WTC11 (cell line): ENCODE data around the gene DMP1. TPM values are rescaled to one million over a fixed set of nuclear protein-coding genes. Genes with fewer than 3 reads are reported as not detected.

Experiments
- ATAC-seq: fragments of 200-7000 bp; cut with Tn5 transposase; 2 replicates; pipeline ENCODE4 v1.10.0; 2021; ENCODE audit warnings: mild to moderate bottlenecking, moderate library complexity
- CTCF ChIA-PET: fragments of 300-600 bp; sonication (Branson Sonifier 250); formaldehyde crosslinking; loops from one replicate; lab custom pipeline; 2021; ENCODE audit warnings: antibody characterized with exemption; lab: Charles Lee
- POLR2A ChIA-PET: fragments of 350-600 bp; sonication (Branson Sonifier 250); formaldehyde crosslinking; loops from one replicate; lab custom pipeline; 2021; ENCODE audit warnings: antibody characterized with exemption; lab: Charles Lee
- DNase-seq: peaks from one replicate; pipeline ENCODE4 v3.0.0; 2021; ENCODE audit warnings: low spot score
- H3K27ac Mint-ChIP-seq: 2 replicates; pipeline ENCODE4 v1.8.0; 2021; ENCODE audit warnings: mixed read lengths
- H3K27me3 Mint-ChIP-seq: 2 replicates; pipeline ENCODE4 v1.8.0; 2021; ENCODE audit warnings: low read depth, mild to moderate bottlenecking, moderate library complexity, mixed read lengths
- H3K36me3 Mint-ChIP-seq: 2 replicates; pipeline ENCODE4 v1.8.0; 2021; ENCODE audit warnings: mixed read lengths
- H3K4me1 Mint-ChIP-seq: 2 replicates; pipeline ENCODE4 v1.8.0; 2022; ENCODE audit warnings: mixed read lengths
- H3K4me3 Mint-ChIP-seq: 2 replicates; pipeline ENCODE4 v1.8.0; 2021; ENCODE audit warnings: mild to moderate bottlenecking, moderate library complexity, mixed read lengths
- H3K9me3 Mint-ChIP-seq: 2 replicates; pipeline ENCODE4 v1.8.0; 2021; ENCODE audit warnings: mixed read lengths
- CREM ChIP-seq: sonication (generic); formaldehyde crosslinking; IDR thresholded peaks from 2 replicates; pipeline ENCODE4 v1.8.1; 2022; ENCODE audit warnings: mild to moderate bottlenecking, missing genetic modification reagents, moderate library complexity
- IRF2 ChIP-seq: sonication (generic); formaldehyde crosslinking; IDR thresholded peaks from 2 replicates; pipeline ENCODE4 v1.8.0; 2022; ENCODE audit warnings: low read depth, missing genetic modification reagents, borderline replicate concordance
- JAZF1 ChIP-seq: fragments of 250-450 bp; sonication (Bioruptor Pico); IDR thresholded peaks from 2 replicates; pipeline ENCODE4 v1.9.0; 2021; ENCODE audit warnings: moderate library complexity, mild to moderate bottlenecking, inconsistent platforms
- NFYB ChIP-seq: sonication (generic); formaldehyde crosslinking; conservative IDR thresholded peaks from 2 replicates; pipeline ENCODE4 v1.8.0; 2022; ENCODE audit warnings: low read depth, missing genetic modification reagents
- PRRX2 ChIP-seq: fragments of 250-450 bp; sonication (Bioruptor Pico); IDR thresholded peaks from 2 replicates; pipeline ENCODE4 v1.8.0; 2021; ENCODE audit warnings: mild to moderate bottlenecking
- TEAD1 ChIP-seq: sonication (generic); formaldehyde crosslinking; IDR thresholded peaks from 2 replicates; pipeline ENCODE4 v1.8.0; 2022; ENCODE audit warnings: mild to moderate bottlenecking, missing genetic modification reagents
- total RNA-seq: library from RNA; stranded (reverse); gene quantifications from 3 replicates; pipeline ENCODE4 v1.2.3, GENCODE V29; 2021
- TF ChIP-seq, protein P1 (sequence below): sonication (generic); formaldehyde crosslinking; conservative IDR thresholded peaks from 2 replicates; pipeline ENCODE4 v1.8.1; 2022; ENCODE audit warnings: mild to moderate bottlenecking, missing genetic modification reagents
- TF ChIP-seq, protein P2 (sequence below): fragments of 250-450 bp; sonication (Bioruptor Pico); IDR thresholded peaks from 2 replicates; pipeline ENCODE4 v1.9.0; 2021; ENCODE audit warnings: moderate library complexity, mild to moderate bottlenecking, inconsistent platforms, borderline replicate concordance

The DMP1 gene
- total RNA-seq, 1 experiment from 2014 or later, result 0.11 TPM

DNA sequence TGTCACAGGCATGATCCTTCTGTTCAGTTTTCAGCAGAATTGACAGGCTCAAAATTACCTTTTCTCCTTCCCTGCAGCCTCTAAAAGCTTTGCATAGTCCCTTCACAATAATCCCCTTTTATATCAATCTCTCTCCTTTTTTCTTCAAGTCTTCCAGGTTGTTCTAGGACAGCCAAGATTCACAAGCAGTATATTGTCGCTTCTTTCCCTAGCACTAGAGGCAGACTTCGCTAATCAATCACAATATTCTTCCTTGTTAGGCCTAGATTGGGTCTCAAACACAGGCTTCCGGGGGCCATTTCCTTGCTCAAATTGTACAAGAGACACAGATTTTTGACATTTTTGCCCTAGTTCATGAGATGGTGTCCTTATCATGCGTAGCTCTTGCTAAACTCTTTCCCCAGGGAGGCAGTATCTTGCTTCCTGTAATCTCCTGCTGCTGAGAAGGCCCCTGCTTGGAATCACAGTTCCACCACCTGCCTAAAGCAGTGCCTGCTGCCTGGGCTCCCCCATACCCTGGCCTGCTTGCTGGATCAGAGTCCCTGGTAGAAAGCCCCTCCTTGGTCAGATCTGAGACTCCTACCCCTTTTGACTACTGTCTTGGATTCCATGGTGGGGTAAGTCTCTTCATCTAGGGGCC is 57.3 kb downstream of the DMP1 start:
- Mint-ChIP-seq H3K9me3 (peaks cover 28% of the 10 kb centered on the region), H3K4me1 (peaks cover 25% of the 10 kb centered on the region), H3K27me3 (no peaks in the 10 kb centered on the region), H3K4me3 (no peak overlapping the region), H3K27ac (no peak overlapping the region), H3K36me3 (peaks cover 22% of the 10 kb centered on the region)
- CTCF ChIA-PET, result no interaction called here
- ATAC-seq, result peak; percentile 65
- POLR2A ChIA-PET, result no interaction called here
- TF ChIP-seq NFYB, result no peak
- no peak for TF ChIP-seq JAZF1 (CRISPR knock-in tag)
- TF ChIP-seq, protein P1, sequence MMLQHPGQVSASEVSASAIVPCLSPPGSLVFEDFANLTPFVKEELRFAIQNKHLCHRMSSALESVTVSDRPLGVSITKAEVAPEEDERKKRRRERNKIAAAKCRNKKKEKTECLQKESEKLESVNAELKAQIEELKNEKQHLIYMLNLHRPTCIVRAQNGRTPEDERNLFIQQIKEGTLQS, result no peak
- no peak for TF ChIP-seq PRRX2 (CRISPR knock-in tag)
- TF ChIP-seq IRF2 (CRISPR knock-in tag), result no peak
- TF ChIP-seq, protein P2, sequence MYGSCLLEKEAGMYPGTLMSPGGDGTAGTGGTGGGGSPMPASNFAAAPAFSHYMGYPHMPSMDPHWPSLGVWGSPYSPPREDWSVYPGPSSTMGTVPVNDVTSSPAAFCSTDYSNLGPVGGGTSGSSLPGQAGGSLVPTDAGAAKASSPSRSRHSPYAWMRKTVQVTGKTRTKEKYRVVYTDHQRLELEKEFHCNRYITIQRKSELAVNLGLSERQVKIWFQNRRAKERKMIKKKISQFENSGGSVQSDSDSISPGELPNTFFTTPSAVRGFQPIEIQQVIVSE (CRISPR knock-in tag), result no peak
- TF ChIP-seq TEAD1 (CRISPR knock-in tag), result no peak
- no peak for TF ChIP-seq CREM
- no peak for DNase-seq

Other genes starting within 250 kb of the DMP1 start
- gene NUDT9, start 227.7 kb upstream of the DMP1 start, total RNA-seq, result 25.4 to 33.3 TPM (median 27.2 TPM) in 3 replicates
- gene SPARCL1, start 120.9 kb upstream of the DMP1 start, total RNA-seq, result 0.82 to 0.89 TPM (median 0.85 TPM) in 3 replicates
- not detected in 3 replicates for gene DSPP, start 41.8 kb upstream of the DMP1 start, total RNA-seq
- gene IBSP, start 149.3 kb downstream of the DMP1 start, total RNA-seq, result not detected in 3 replicates
- gene MEPE, start 182.7 kb downstream of the DMP1 start, total RNA-seq, result not detected in 3 replicates